OCI-LY3 (cell line): ENCODE measurements around the gene LAMA1.

ENCODE experiments used
- EZH2phosphoT487 ChIP-seq: fragments of 200-600 bp; shearing (Covaris generic); IDR thresholded peaks from 2 replicates; pipeline ENCODE4 v1.6.1; 2018; ENCODE audit warnings: antibody characterized with exemption, mixed run types, low read depth
- TF ChIP-seq, protein P1 (sequence below): fragments of 200-600, 300-600 bp; sonication (generic); IDR thresholded peaks from 2 replicates; pipeline ENCODE4 v1.5.1; 2014; ENCODE audit warnings: antibody characterized with exemption, low read length, low read depth

DNA sequence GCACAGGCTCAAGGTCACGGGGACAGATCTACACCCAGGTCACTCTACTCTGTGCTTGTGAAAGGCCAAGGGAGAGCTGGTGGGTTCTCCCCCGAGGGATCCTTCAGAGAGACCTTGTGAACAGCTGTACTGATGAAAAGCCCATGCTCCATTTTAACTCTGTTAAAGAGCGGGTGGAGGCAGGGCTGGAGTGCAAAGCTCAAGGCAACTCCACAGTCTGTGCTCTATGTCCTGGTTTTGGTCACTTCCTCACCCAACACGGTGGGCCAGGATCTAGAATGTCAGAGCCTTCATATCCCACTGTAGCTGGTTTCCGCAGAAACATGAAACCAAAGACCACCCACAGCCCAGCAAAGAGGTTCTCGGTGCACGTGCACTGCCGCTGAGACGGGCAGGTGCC, 177.1 kb downstream of the LAMA1 start:
- TF ChIP-seq, protein P1, sequence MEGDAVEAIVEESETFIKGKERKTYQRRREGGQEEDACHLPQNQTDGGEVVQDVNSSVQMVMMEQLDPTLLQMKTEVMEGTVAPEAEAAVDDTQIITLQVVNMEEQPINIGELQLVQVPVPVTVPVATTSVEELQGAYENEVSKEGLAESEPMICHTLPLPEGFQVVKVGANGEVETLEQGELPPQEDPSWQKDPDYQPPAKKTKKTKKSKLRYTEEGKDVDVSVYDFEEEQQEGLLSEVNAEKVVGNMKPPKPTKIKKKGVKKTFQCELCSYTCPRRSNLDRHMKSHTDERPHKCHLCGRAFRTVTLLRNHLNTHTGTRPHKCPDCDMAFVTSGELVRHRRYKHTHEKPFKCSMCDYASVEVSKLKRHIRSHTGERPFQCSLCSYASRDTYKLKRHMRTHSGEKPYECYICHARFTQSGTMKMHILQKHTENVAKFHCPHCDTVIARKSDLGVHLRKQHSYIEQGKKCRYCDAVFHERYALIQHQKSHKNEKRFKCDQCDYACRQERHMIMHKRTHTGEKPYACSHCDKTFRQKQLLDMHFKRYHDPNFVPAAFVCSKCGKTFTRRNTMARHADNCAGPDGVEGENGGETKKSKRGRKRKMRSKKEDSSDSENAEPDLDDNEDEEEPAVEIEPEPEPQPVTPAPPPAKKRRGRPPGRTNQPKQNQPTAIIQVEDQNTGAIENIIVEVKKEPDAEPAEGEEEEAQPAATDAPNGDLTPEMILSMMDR = no peak
- no peak for TF ChIP-seq EZH2phosphoT487
